Measurements from ENCODE around the gene ARL5C. TPM values are rescaled to one million over a fixed set of nuclear protein-coding genes. Genes with fewer than 3 reads are reported as not detected.

ARL5C gene
- total RNA-seq, 5 donors from 2014 or later (not counting 1 experiment from before 2014, with no cell fraction given): 0.90 TPM; not detected in 4

GRCh38 chr17:39183045-39183444 lies 17.1 kb upstream of the ARL5C start:
- H3K27me3 Mint-ChIP-seq: no peaks in the 10 kb centered on the region
- POLR2A ChIA-PET: no interaction called here
- no peak overlapping the region for H3K27ac Mint-ChIP-seq

GRCh38 chr17:39181303-39181702 lies 15.3 kb upstream of the ARL5C start:
- 100% methylated on average over 2 of the region's 5 CpGs for WGBS (ENCODE audit: insufficient coverage)
- no peak for ATAC-seq (replicated peaks in 1 of 4)

More at GRCh38 chr17:39183045-39183444, 17.1 kb upstream of the ARL5C start:
- H3K4me1 ChIP-seq (ENCODE audit: control insufficient read depth in 1 of 2, extremely low read depth in 1 of 2, insufficient read depth in 2 of 2, low read length in 2 of 2): no peaks in the 10 kb centered on the region
- H3K27me3 ChIP-seq (replicated peaks in 1 of 2; ENCODE audit: control insufficient read depth in 2 of 2, extremely low read depth in 1 of 2, insufficient read depth in 2 of 2, low read length in 1 of 2): no peaks in the 10 kb centered on the region
- peaks cover 18 to 44% of the 10 kb centered on the region in 2 donors for H3K36me3 ChIP-seq (ENCODE audit: control insufficient read depth in 2 of 2, extremely low read depth in 1 of 2, insufficient read depth in 1 of 2, low read length in 1 of 2)
- WGBS (ENCODE audit: insufficient coverage): 100% methylated on average over 2 of the region's 5 CpGs
- Mint-ChIP-seq H3K4me1 (no peaks in the 10 kb centered on the region), H3K36me3 (peaks cover 29% of the 10 kb centered on the region), H3K9me3 (no peaks in the 10 kb centered on the region), H3K4me3 (no peak overlapping the region)
- DNase-seq (no peak), ATAC-seq (replicated peaks in 1 of 4) (no peak)
- no peaks in the 10 kb centered on the region for H3K9me3 ChIP-seq
- no peak overlapping the region for H3K27ac ChIP-seq (ENCODE audit: low read length)
- CTCF ChIA-PET: interaction anchor here in 1 of 2 donors (0.5 kb wide), 1 partner anchor 344 kb away, joined by 4 read pairs; no protein-coding TSS in a partner anchor
- no peak overlapping the region for H3K4me3 ChIP-seq (ENCODE audit: control insufficient read depth in 1 of 2, extremely low read depth in 1 of 2, low read length in 1 of 2)

GRCh38 chr17:39178536-39178935 lies 12.6 kb upstream of the ARL5C start:
- 97% methylated on average over 3 of the region's 4 CpGs for WGBS (ENCODE audit: insufficient coverage)
- H3K27me3 ChIP-seq (replicated peaks in 1 of 2; ENCODE audit: control insufficient read depth in 2 of 2, extremely low read depth in 1 of 2, insufficient read depth in 2 of 2, low read length in 1 of 2): no peaks in the 10 kb centered on the region
- H3K4me1 ChIP-seq (ENCODE audit: control insufficient read depth in 1 of 2, extremely low read depth in 1 of 2, insufficient read depth in 2 of 2, low read length in 2 of 2): peaks cover 0 to 7% of the 10 kb centered on the region in 2 experiments
- ChIA-PET CTCF (interaction anchor here (0.7 to 1.5 kb wide), 4 partner anchors 14 to 240 kb away, joined by 3 to 4 read pairs (median 3); no protein-coding TSS in a partner anchor), POLR2A (interaction anchor here (0.5 to 0.6 kb wide), 2 partner anchors 8 to 268 kb away, joined by 7 to 10 read pairs; no protein-coding TSS in a partner anchor)
- no peak overlapping the region for H3K27ac ChIP-seq (ENCODE audit: low read length)
- H3K4me1 Mint-ChIP-seq: peaks cover 2 to 7% (median 4%) of the 10 kb centered on the region in 3 donors
- H3K27ac Mint-ChIP-seq: no peak overlapping the region
- no peaks in the 10 kb centered on the region for H3K27me3 Mint-ChIP-seq
- ATAC-seq (replicated peaks in 1 of 4): no peak
- peaks cover 21% of the 10 kb centered on the region for H3K36me3 Mint-ChIP-seq
- H3K4me3 ChIP-seq (ENCODE audit: control insufficient read depth in 1 of 2, extremely low read depth in 1 of 2, low read length in 1 of 2): no peak overlapping the region
- H3K9me3 ChIP-seq: no peaks in the 10 kb centered on the region
- H3K4me3 Mint-ChIP-seq: no peak overlapping the region
- DNase-seq: no peak
- H3K9me3 Mint-ChIP-seq: no peaks in the 10 kb centered on the region
- H3K36me3 ChIP-seq (ENCODE audit: control insufficient read depth in 2 of 2, extremely low read depth in 1 of 2, insufficient read depth in 1 of 2, low read length in 1 of 2): peaks cover 11 to 31% of the 10 kb centered on the region in 2 donors

More at GRCh38 chr17:39181303-39181702, 15.3 kb upstream of the ARL5C start:
- no peaks in the 10 kb centered on the region for H3K4me1 ChIP-seq (ENCODE audit: control insufficient read depth in 1 of 2, extremely low read depth in 1 of 2, insufficient read depth in 2 of 2, low read length in 2 of 2)
- Mint-ChIP-seq H3K27ac (no peak overlapping the region), H3K27me3 (no peaks in the 10 kb centered on the region), H3K9me3 (no peaks in the 10 kb centered on the region), H3K4me3 (no peak overlapping the region), H3K4me1 (no peaks in the 10 kb centered on the region), H3K36me3 (peaks cover 32% of the 10 kb centered on the region)
- no peaks in the 10 kb centered on the region for H3K27me3 ChIP-seq (replicated peaks in 1 of 2; ENCODE audit: control insufficient read depth in 2 of 2, extremely low read depth in 1 of 2, insufficient read depth in 2 of 2, low read length in 1 of 2)
- peaks cover 11 to 46% of the 10 kb centered on the region in 2 donors for H3K36me3 ChIP-seq (ENCODE audit: control insufficient read depth in 2 of 2, extremely low read depth in 1 of 2, insufficient read depth in 1 of 2, low read length in 1 of 2)
- POLR2A ChIA-PET: interaction anchor here in 1 of 2 donors (0.7 kb wide), 1 partner anchor 397 kb away, joined by 12 read pairs; no protein-coding TSS in a partner anchor
- no peak for DNase-seq
- H3K27ac ChIP-seq (ENCODE audit: low read length): no peak overlapping the region
- no peak overlapping the region for H3K4me3 ChIP-seq (ENCODE audit: control insufficient read depth in 1 of 2, extremely low read depth in 1 of 2, low read length in 1 of 2)
- no peaks in the 10 kb centered on the region for H3K9me3 ChIP-seq
- CTCF ChIA-PET: no interaction called here

- no peaks in the 10 kb centered on the region for H3K9me3 Mint-ChIP-seq
- Histone ChIP-seq H3K36me3 (ENCODE audit: control insufficient read depth in 2 of 2, extremely low read depth in 1 of 2, insufficient read depth in 1 of 2, low read length in 1 of 2) (peaks cover 11 to 21% of the 10 kb centered on the region in 2 donors), H3K4me3 (ENCODE audit: control insufficient read depth in 1 of 2, extremely low read depth in 1 of 2, low read length in 1 of 2) (no peak overlapping the region), H3K9me3 (no peaks in the 10 kb centered on the region), H3K27me3 (replicated peaks in 1 of 2; ENCODE audit: control insufficient read depth in 2 of 2, extremely low read depth in 1 of 2, insufficient read depth in 2 of 2, low read length in 1 of 2) (no peaks in the 10 kb centered on the region), H3K4me1 (ENCODE audit: control insufficient read depth in 1 of 2, extremely low read depth in 1 of 2, insufficient read depth in 2 of 2, low read length in 2 of 2) (peaks cover 0 to 19% of the 10 kb centered on the region in 2 experiments), H3K27ac (ENCODE audit: low read length) (no peak overlapping the region)
- ChIA-PET CTCF (interaction anchor here in 1 of 2 donors (1.1 to 1.5 kb wide), 2 partner anchors 13 to 194 kb away, joined by 3 to 4 read pairs; no protein-coding TSS in a partner anchor), POLR2A (no interaction called here)
- no peak overlapping the region for H3K4me3 Mint-ChIP-seq
- DNase-seq (no peak), ATAC-seq (replicated peaks in 1 of 4) (no peak)
- H3K36me3 Mint-ChIP-seq: peaks cover 12% of the 10 kb centered on the region
- no peak overlapping the region for H3K27ac Mint-ChIP-seq
- peaks cover 11 to 16% (median 16%) of the 10 kb centered on the region in 3 donors for H3K4me1 Mint-ChIP-seq
- H3K27me3 Mint-ChIP-seq: peaks cover 0 to under 1% of the 10 kb centered on the region in 2 donors
- WGBS (ENCODE audit: insufficient coverage): 97% methylated on average over 12 of the region's 12 CpGs
Observed at GRCh38 chr17:39177256-39177655, 11.3 kb upstream of the ARL5C start.

DNA sequence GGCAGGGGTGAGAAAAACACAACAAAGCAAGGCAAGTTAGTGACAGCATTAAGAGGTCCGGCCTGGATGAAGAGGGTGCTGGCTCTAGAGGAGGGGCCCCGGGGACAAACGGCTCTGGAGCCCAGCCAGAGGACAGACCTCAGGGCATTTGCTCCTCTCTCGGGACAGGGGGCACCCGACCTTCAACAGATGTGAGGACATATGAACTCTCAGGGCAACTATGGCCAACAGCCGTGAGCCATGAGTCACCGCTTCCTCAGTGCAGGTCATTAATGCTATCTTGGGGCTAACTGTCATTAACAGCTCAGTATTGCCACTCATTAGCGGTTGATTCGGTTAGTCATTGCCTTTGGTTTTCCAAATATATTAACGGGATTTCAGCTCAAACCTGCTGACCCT lies 9.7 kb upstream of the ARL5C start:
- peaks cover 11 to 20% (median 16%) of the 10 kb centered on the region in 3 donors for H3K4me1 Mint-ChIP-seq
- POLR2A ChIA-PET: interaction anchor here (0.6 kb wide), 2 partner anchors 8 to 176 kb away, joined by 3 to 6 read pairs; no protein-coding TSS in a partner anchor

GRCh38 chr17:39174920-39175694 lies 9.1 kb upstream of the ARL5C start:
- Mint-ChIP-seq H3K4me3 (no peak overlapping the region), H3K4me1 (peaks cover 11 to 20% (median 16%) of the 10 kb centered on the region in 3 donors), H3K27me3 (peaks cover 0 to 2% of the 10 kb centered on the region in 2 donors), H3K9me3 (no peaks in the 10 kb centered on the region), H3K36me3 (peaks cover 12% of the 10 kb centered on the region), H3K27ac (no peak overlapping the region)
- DNase-seq (peak; percentile 46 to 93 (median 75)), ATAC-seq (replicated peaks in 1 of 4) (peak; percentile 81 to 93 (median 85))
- Histone ChIP-seq H3K9me3 (no peaks in the 10 kb centered on the region), H3K4me1 (ENCODE audit: control insufficient read depth in 1 of 2, extremely low read depth in 1 of 2, insufficient read depth in 2 of 2, low read length in 2 of 2) (peaks cover 0 to 21% of the 10 kb centered on the region in 2 experiments), H3K4me3 (ENCODE audit: control insufficient read depth in 1 of 2, extremely low read depth in 1 of 2, low read length in 1 of 2) (no peak overlapping the region), H3K27me3 (replicated peaks in 1 of 2; ENCODE audit: control insufficient read depth in 2 of 2, extremely low read depth in 1 of 2, insufficient read depth in 2 of 2, low read length in 1 of 2) (peaks cover 0 to under 1% of the 10 kb centered on the region in 2 experiments), H3K36me3 (ENCODE audit: control insufficient read depth in 2 of 2, extremely low read depth in 1 of 2, insufficient read depth in 1 of 2, low read length in 1 of 2) (peaks cover 8 to 18% of the 10 kb centered on the region in 2 donors), H3K27ac (ENCODE audit: low read length) (no peak overlapping the region)
- ChIA-PET CTCF (interaction anchor here (0.6 to 3.8 kb wide), 16 partner anchors 9 to 386 kb away, joined by 3 to 50 read pairs (median 4); partner anchors contain the start of gene ARL5C (in 1 of the 2)), POLR2A (interaction anchor here (0.6 kb wide), 2 partner anchors 25 to 176 kb away, joined by 4 to 6 read pairs; no protein-coding TSS in a partner anchor)
- 65% methylated on average over 27 of the region's 35 CpGs for WGBS (ENCODE audit: insufficient coverage)

More for the DNA sequence above, 9.7 kb upstream of the ARL5C start:
- H3K27ac ChIP-seq (ENCODE audit: low read length): no peak overlapping the region
- H3K36me3 ChIP-seq (ENCODE audit: control insufficient read depth in 2 of 2, extremely low read depth in 1 of 2, insufficient read depth in 1 of 2, low read length in 1 of 2): peaks cover 8 to 18% of the 10 kb centered on the region in 2 donors
- H3K4me3 ChIP-seq (ENCODE audit: control insufficient read depth in 1 of 2, extremely low read depth in 1 of 2, low read length in 1 of 2): no peak overlapping the region
- Mint-ChIP-seq H3K4me3 (no peak overlapping the region), H3K36me3 (peaks cover 12% of the 10 kb centered on the region), H3K27ac (no peak overlapping the region), H3K27me3 (peaks cover 0 to 2% of the 10 kb centered on the region in 2 donors), H3K9me3 (no peaks in the 10 kb centered on the region)
- DNase-seq: no peak
- H3K4me1 ChIP-seq (ENCODE audit: control insufficient read depth in 1 of 2, extremely low read depth in 1 of 2, insufficient read depth in 2 of 2, low read length in 2 of 2): peaks cover 0 to 21% of the 10 kb centered on the region in 2 experiments
- CTCF ChIA-PET: interaction anchor here (0.6 to 3.8 kb wide), 7 partner anchors 10 to 387 kb away, joined by 3 to 50 read pairs (median 4); partner anchors contain the start of gene ARL5C (in 1 of the 2)
- WGBS (ENCODE audit: insufficient coverage): 90% methylated on average over 10 of the region's 10 CpGs
- H3K9me3 ChIP-seq: no peaks in the 10 kb centered on the region
- H3K27me3 ChIP-seq (replicated peaks in 1 of 2; ENCODE audit: control insufficient read depth in 2 of 2, extremely low read depth in 1 of 2, insufficient read depth in 2 of 2, low read length in 1 of 2): no peaks in the 10 kb centered on the region
- no peak for ATAC-seq (replicated peaks in 1 of 4)
